K562 treated with DMSO at 1 percent for 12 hours (cell line): Measurements from ENCODE around the gene ZNF691. TPM values are rescaled to one million over a fixed set of nuclear protein-coding genes. Genes with fewer than 3 reads are reported as not detected.

Source experiments
- total RNA-seq: library from RNA; unstranded; fragments of 300-600 nt; gene quantifications from 2 replicates; pipeline ENCODE4 v1.2.3, GENCODE V29; 2022; ENCODE audit not compliant: insufficient read depth

The ZNF691 gene
- 9.8 and 15.9 TPM in 2 replicates for total RNA-seq

GRCh38 chr1:42846257-42847110, at the start of gene ZNF691:
Gene ZNF691, plus strand, starts transcription at chr1:42846613. Its CDS starts 3,046 bp downstream, at chr1:42849659.

DNA sequence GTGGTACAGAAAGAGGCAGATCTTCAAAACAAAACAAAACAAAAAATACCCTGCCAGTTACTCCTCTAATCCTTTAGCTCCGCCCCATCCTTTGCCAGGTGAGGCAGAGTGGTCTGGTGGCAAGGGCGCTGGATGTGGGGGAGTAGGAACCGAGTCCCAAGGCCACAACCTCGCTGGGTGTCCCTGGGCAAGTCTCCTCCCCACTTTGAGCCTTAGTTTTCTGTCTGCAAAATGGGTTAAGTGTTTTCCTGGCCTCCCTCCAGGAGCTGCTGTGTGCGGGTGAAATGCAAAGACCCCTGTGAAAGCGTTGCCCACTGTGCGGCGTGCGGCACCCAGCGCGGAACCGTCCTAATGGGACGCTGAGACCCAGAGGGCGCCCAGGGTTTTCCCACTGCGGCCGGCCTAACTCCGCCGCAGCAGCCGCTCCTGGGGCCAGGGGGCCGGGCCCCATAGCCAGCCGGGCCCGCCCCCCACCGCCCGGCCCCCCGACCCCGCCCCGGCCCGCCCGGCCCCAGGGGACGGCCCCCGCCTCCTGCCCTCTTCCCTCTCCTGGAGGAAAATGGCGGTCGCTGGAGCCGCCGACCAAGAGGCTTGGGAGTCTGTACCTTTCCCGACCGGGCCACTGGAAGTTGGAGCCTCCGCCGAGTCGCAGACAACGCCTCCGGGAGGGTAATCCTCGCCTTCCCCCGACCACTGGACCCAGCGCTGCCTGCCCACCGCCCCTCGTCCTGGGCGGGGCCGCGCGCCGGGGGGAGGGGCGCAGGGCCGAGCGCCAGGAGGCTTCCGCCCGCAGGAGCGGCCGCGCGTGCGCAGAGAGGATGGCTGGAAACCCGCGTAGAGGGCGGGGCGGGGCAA, 29.6 kb upstream of the ZNF691 start, which contains the start of the genes ERMAP and SVBP:
ERMAP (plus strand) TSS at position 538 of the 855 bp plus-strand sequence. CDS start 13,327 bp downstream, outside the sequence.
SVBP (minus strand) TSS at position 813 of the 855 bp plus-strand sequence. CDS start 853 bp downstream, outside the sequence.

Other genes starting within 250 kb of the ZNF691 start
- gene PPIH, start 188.2 kb upstream of the ZNF691 start, total RNA-seq, result 134 and 148 TPM in 2 replicates
- 752 and 971 TPM in 2 replicates for gene YBX1, start 164.2 kb upstream of the ZNF691 start, total RNA-seq
- not detected in 2 replicates for gene CLDN19, start 106.4 kb upstream of the ZNF691 start, total RNA-seq
- 63.6 and 80.2 TPM in 2 replicates for gene P3H1, start 79.6 kb upstream of the ZNF691 start, total RNA-seq
- gene C1orf50, start 79.4 kb upstream of the ZNF691 start, total RNA-seq, result 2.2 and 4.4 TPM in 2 replicates
- 0.41 and 0.47 TPM in 2 replicates for gene TMEM269, start 61.6 kb upstream of the ZNF691 start, total RNA-seq
- 8.6 and 27.7 TPM in 2 replicates for gene ERMAP, start 29.5 kb upstream of the ZNF691 start, total RNA-seq
- 33.2 and 55.3 TPM in 2 replicates for gene SVBP, start 29.2 kb upstream of the ZNF691 start, total RNA-seq
- gene SLC2A1, start 112.3 kb downstream of the ZNF691 start, total RNA-seq, result 12.9 and 22.6 TPM in 2 replicates